GM18873 (cell line): ENCODE results near the gene FAM163B.
"Not testable (repeated sequence)": the region's sequence is repeated elsewhere in the genome, so short reads cannot be mapped to it uniquely, and the experiment has no call there.

ENCODE experiments used
- ATAC-seq: cut with Tn5 transposase; IDR thresholded peaks from one replicate; pipeline ENCODE4 v1.9.1; 2021; ENCODE audit warnings: mild to moderate bottlenecking, moderate library complexity, moderate number of reproducible peaks; ENCODE audit not compliant: unreplicated experiment, low FRiP score

FAM163B gene

GRCh38 chr9:133573791-133574515 lies 35.2 kb downstream of the FAM163B start:
- no peak for ATAC-seq

- ATAC-seq = no peak
Observed at GRCh38 chr9:133572821-133573361, 36.3 kb downstream of the FAM163B start.

- no peak for ATAC-seq
Observed at GRCh38 chr9:133571896-133572595, 37.1 kb downstream of the FAM163B start.

GRCh38 chr9:133571391-133571890 lies 37.7 kb downstream of the FAM163B start:
- ATAC-seq = no peak

- ATAC-seq = no peak
Observed at GRCh38 chr9:133570691-133571080, 38.5 kb downstream of the FAM163B start.

GRCh38 chr9:133569891-133570690 lies 39.1 kb downstream of the FAM163B start:
- no peak for ATAC-seq

GRCh38 chr9:133569121-133569785 lies 39.9 kb downstream of the FAM163B start:
- no peak for ATAC-seq

- no peak for ATAC-seq
Observed at GRCh38 chr9:133568186-133568585, 41.0 kb downstream of the FAM163B start.

GRCh38 chr9:133566817-133567216 lies 42.4 kb downstream of the FAM163B start:
- ATAC-seq = no peak

GRCh38 chr9:133566382-133566781 lies 42.8 kb downstream of the FAM163B start:
- ATAC-seq = no peak

GRCh38 chr9:133564451-133565116 lies 44.6 kb downstream of the FAM163B start:
- no peak for ATAC-seq

GRCh38 chr9:133563814-133564213 lies 45.4 kb downstream of the FAM163B start:
- not testable (repeated sequence) for ATAC-seq

GRCh38 chr9:133563291-133563796 lies 45.8 kb downstream of the FAM163B start:
- no peak for ATAC-seq

GRCh38 chr9:133562611-133563290 lies 46.4 kb downstream of the FAM163B start:
- ATAC-seq = no peak

GRCh38 chr9:133561976-133562554 lies 47.1 kb downstream of the FAM163B start:
- ATAC-seq = no peak

GRCh38 chr9:133560944-133561343 lies 48.2 kb downstream of the FAM163B start:
- no peak for ATAC-seq

- ATAC-seq = no peak
Observed at GRCh38 chr9:133560311-133560710, 48.9 kb downstream of the FAM163B start.
